IPS-NIHi7 (cell line): Measurements from ENCODE around the gene CNIH2.
A peak's percentile ranks its signal among the peaks of the same experiment; 100 is the strongest.
"Not testable (repeated sequence)": the region's sequence is repeated elsewhere in the genome, so short reads cannot be mapped to it uniquely, and the experiment has no call there.

ENCODE experiments used
- DNase-seq: peaks from one replicate; pipeline ENCODE4 v3.0.0; 2012; ENCODE audit warnings: mixed read lengths; ENCODE audit errors: extremely low spot score

Gene CNIH2

DNA sequence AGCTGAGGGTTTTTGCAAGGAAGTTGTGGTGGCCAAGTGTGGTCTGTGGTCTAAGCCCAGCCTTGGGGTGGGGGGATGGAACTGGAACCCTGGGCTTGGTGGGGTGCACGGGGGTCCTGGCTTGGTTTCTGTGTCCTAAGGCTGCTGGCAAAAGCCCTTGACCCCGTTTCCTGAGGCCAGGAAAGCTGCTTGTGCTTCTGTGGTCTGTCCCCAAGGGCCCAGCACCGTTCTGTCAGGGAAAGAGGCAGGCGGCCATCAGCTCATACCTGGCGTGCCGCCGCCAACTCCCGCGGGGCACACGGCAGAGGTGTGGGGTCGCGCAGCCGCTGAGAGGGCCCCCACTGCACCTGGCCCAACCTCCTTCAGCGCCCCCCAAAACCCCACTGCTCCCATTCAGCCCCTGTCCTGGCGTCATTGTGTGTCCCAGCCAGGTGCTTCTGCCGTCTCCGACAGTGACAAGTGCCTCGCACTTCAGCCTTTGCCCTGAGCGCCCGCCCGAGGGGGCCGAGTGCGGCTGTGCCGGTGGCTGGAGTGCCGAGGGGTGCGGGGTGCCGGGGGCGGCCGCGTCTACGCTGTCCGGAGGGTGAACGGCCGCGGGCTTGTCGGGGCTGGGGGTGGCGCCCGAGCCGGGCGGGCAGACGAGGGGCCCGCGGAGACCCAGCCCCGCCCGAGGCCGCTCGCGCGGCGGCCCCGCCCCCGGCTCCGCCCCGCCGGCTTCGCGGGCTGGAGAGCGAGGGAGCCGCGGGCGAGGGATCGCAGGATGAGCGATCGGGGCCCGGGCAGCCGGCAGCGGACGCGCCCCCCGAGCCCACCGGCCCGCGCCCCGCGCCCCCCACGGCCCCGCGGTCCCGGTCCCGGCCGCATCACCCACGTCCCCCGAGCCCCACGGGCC is at the start of gene CNIH2:
Gene CNIH2, plus strand, starts transcription at position 705 of the 892 bp plus-strand sequence. CDS start 282 bp downstream, outside the sequence.
- peak; percentile 77 for DNase-seq

DNA sequence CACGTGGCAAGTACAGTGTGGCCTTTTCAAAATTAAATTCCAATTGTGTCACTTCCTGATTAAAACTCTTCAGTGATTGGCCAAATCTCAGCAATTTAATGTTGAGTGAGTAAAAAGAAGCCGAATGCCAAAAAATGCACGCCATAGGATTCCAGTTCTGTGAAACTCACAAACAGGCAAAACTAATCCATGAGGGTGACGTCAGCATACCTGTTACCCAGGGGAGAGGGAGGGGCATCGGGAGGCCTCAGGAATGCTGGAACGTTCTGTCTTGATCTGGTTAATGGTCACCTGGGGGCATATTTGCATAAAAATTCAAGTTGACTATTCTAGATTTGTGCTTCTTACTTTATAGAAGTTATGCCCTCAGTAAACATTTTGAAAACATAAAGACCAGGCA is 49.5 kb upstream of the CNIH2 start:
- DNase-seq = peak; percentile 63

DNA sequence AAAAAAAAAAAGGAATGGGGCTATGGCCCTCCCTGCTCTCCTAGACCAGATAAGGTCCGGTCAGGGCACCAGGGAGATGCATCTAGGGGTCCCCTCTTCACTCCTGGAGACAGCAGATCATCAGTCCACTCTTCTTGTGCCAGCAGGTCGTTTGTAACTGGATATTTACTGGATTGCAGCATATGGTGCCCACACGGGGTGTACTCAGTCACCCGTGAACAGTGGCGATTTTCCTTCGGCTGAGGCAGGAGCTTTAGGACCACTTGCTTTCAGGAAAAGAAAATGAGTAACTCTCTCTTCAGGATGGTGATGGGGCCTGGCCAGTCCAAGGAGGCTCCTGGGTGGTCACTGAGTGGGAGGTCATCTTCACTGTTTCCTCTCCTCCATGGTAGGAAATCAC is 47.8 kb upstream of the CNIH2 start:
- DNase-seq = no peak

DNA sequence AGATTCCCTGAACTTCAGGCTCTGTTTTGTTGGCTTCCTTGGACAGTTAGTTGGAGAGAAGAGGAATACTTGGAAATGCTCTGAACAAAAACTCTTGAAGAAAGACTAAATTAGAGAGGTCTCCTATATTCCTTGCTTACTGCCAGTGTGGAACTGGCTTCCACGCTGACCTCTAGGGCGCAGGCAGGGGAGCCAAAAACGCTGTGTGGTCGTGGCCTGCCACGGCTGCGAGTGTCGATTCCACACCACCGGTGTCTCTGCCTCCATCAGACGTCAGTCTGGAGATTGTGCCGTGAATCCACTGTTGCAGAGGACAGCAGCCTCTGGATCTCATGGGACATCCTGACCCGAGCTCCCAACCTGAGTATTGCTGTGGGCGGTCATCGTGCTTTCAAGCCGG is 47.0 kb upstream of the CNIH2 start:
- no peak for DNase-seq

DNA sequence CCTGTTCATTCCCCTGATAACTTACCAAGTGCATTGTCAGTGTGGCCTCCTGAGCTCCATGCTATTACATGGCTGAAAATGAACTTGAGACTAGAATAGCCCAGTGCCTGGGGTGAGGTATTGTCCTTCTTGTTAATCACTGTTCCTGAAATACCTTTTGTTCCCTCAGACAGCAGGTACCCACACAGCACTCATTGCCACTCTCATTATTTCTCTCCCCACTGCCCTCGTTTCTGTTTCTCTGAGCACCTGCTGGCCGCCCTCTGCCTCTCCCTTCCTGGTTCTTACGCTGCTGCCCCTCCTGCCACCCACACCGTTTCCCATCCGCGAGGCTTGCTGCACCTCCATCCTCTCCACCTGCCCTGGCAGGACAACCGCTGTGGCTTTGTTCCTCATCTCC is 46.4 kb upstream of the CNIH2 start:
- DNase-seq = no peak

DNA sequence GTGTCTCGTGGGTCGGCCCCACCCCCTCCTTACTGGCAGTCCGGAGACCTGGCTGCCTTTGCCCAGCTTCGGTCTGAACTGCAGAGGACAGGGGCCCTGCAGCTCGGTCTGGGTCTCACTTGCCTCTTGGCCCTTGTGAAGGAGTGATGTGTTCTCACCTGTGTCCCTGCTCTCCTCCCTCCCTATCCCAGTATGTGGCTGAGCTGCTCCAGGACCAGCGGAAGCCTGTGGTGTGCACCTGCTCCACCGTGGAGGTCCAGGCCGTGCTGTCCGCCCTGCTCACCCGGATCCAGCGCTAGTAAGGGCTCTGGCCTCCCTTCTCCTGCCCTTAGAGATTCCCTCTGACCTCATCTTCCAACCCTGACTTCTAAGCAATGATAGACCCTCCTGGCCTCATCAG is 45.2 kb upstream of the CNIH2 start:
- no peak for DNase-seq

DNA sequence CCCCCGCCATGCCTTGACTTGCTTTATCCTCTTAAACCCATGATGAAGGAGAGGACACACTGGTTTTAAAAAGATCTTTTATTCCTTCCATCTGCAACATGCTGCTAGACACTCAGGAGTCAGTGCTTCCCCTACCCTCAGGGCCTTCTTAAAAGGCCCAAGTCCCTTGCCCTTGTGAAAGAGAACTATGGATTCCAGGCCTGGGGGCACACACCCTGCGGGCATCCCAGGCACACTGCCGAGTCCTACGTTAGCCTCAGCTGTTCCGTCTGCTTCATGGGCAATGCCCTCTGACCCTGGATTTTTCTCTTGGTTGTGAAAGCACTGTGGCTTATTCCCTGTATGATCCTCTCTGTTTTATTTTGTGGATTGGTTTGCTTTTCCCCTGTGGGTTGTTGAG is 44.7 kb upstream of the CNIH2 start:
- DNase-seq = no peak

DNA sequence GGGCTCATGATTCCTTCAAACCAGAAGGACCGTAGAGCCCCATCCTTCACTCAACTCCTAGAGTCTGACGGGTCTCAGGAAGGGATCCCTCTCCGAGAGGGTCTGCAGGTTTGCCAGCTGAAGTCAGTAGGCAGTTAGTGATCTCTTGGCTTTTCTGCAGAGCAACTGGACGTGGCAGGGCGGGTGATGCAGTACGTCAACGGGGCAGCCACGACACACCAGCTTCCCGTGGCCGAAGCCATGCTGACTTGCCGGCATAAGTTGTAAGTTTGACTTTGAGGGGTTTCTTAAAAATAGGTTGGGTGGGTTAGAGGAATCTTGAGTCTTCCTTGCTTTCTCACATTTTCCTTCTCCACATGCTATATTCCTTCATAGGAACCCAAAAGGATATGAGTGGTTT is 42.8 kb upstream of the CNIH2 start:
- DNase-seq = no peak

DNA sequence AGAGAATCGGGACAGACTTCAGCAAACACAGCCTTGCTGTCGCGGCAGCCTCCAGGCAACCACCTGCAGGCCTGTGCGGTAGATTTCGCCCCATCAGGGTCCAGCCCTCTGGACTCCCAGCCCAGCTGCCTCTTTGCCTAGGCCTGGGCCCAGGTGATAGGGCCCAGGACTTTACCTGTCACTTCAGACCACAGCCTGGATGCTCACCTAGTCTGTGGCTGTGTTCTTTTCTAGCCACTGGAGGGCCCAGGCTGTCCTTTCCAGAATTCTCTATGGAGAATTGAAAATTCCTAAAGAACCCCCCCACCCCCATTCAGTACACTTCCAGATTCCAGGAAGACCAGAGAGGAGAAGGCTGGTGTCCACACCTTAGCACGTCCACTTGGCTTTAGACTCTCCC is 40.1 kb upstream of the CNIH2 start:
- DNase-seq = no peak

- DNase-seq = no peak
Observed at GRCh38 chr11:66238786-66239413, 39.1 kb upstream of the CNIH2 start.

GRCh38 chr11:66239511-66239910 is 38.5 kb upstream of the CNIH2 start:
- DNase-seq = no peak

DNA sequence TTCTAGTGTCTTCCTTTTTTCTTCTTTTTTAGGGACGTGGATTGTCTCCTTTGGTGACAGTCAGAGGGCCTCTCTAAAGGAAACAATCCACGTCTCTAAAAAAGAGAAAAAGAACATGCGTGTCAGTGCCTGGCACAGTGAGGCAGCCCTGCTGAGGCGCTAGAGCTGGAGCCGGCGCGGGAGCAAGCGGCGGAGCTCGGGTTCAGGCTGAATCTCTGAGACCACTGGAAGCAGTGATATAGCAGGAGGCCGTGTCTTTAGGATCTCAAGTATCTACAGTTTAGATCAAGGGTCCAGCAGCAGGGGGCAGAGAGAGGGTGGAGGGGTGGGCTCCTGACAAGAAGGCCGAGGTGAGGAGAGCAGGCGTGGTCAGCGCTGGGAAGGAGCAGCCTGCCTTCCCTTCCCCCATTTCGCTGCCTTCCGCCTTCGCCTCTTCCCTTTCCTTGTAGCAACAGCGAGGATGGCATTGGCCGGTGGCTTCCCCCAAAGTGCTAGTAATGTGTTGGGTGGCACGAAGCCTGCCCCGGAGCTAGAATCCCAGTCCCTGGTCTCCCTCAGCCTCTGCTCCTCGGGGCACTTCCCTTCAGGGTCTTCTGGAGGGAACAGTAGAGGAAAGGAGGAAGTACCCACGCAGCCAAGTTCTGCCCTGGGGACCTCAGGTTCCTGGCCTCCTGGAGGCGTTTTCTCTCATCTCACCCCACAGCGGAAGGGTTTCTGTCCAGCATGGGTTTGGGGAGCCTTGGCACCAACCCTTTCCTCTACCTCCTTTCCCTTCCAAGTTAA is 37.8 kb upstream of the CNIH2 start:
- DNase-seq = no peak

DNA sequence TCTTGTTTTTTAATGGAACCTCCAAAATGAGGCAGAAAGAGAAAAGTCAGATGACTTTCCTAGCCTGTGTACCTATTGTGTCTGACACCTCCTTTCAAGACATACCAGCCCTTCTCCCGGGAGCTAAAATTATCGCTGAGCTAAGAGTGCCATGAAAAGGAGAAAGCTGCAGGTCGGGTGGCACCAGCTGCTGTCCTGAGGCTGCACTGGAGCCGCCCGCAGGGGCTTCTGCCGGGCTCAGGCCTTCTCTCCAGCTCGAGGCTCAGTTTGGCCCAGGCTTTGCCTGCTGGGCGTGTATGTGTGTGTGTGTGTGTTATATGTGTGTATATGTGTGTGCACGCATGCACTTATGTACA is 37.2 kb upstream of the CNIH2 start:
- no peak for DNase-seq

- no peak for DNase-seq
Observed at GRCh38 chr11:66242095-66242765, 35.7 kb upstream of the CNIH2 start.

GRCh38 chr11:66243782-66244535 is 34.0 kb upstream of the CNIH2 start:
- no peak for DNase-seq

DNA sequence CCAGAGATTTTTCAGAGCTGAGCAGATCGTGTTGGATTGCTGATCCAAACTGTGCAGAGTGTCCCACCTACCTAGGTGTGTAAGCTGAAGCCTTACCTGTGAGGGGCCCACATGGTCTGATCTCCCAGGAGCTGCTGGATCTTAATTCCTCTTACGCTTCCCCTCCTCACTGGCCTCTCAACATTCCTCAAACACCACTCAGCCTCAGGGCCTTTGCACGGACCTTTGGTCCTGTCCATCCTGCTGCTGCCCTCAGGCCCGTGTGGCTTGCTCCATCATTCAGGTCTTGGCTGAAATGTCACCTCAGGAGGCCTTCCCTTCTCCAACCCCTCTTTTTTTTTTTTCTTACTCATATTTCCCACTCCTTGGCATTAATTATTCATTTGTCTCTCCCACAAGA is 30.7 kb upstream of the CNIH2 start:
- no peak for DNase-seq

DNA sequence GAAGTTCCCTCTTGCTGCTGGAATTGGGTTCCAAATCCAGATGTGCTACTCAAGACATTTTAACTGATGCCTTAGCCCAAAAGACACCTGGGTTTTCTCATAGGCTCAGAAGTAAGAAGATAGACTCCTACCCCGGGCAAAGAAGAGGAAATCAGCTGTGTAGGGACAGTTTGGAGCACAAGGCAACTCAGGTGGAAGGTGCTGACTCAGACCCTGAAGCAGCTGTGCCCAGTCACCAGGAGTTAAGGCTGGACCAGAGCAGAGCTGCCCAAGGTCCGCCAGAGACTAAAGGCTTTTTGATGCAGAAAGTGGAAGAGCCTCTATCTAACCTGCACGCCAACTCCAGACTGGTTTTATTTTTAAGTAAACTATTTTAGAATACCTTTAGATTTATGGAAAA is 30.2 kb upstream of the CNIH2 start:
- DNase-seq = no peak

DNA sequence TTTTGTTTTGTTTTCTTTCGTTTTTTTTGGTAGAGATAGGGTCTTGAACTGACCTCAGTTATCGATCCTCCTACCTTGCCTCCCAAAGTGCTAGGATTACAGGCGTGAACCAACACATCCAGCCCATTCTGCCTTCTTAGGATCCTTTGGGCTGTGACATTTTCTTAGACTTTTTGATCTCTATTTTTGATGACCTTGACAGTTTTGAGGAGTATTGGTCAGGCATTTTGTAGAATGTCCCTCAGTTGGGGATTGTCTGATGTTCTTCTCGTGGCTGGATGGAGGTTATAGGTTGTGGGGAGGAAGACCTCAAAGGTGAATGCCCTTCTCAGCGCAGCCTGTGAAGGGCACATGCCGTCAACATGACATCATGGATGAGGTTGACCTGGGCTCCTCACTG is 29.1 kb upstream of the CNIH2 start:
- no peak for DNase-seq

- DNase-seq = peak; percentile 11
Observed at GRCh38 chr11:66251809-66252208, 26.2 kb upstream of the CNIH2 start.

DNA sequence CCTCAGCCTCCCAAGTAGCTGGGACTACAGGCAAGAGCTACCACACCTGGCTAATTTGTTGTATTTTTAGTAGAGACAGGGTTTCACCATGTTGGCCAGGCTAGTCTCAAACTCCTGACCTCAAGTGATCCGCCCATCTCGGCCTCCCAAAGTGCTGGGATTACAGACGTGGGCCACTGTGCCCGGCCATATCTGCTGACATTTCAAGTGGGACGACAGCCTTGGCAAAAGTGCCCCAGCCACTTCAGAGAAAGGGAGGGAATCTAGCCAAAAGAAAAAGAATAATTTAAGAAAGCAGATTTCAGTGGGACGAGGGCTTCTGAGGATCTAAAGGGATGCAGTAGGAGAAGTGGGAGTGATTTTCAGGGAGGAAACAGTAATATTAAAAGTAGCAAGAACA is 24.9 kb upstream of the CNIH2 start:
- DNase-seq = not testable (repeated sequence)

GRCh38 chr11:66258473-66258893 is 19.5 kb upstream of the CNIH2 start:
- DNase-seq = no peak
